HG02763 (cell line): ENCODE data around the gene ZNF443.
"Not testable (repeated sequence)": the region's sequence is repeated elsewhere in the genome, so short reads cannot be mapped to it uniquely, and the experiment has no call there.

Source experiments
- ATAC-seq: cut with Tn5 transposase; IDR thresholded peaks from one replicate; pipeline ENCODE4 v1.9.1; 2021; ENCODE audit warnings: mild to moderate bottlenecking, moderate library complexity; ENCODE audit not compliant: unreplicated experiment

Gene ZNF443

GRCh38 chr19:12440541-12441316 is at the start of gene ZNF443:
TSS of gene ZNF443 (minus strand) at chr19:12441021. CDS start at chr19:12440914, 107 bp downstream.
- peak; percentile 89 for ATAC-seq

GRCh38 chr19:12486265-12486783 is 45.5 kb upstream of the ZNF443 start:
- ATAC-seq, result not testable (repeated sequence)

- no peak for ATAC-seq
Observed at GRCh38 chr19:12485571-12485970, 44.8 kb upstream of the ZNF443 start.

GRCh38 chr19:12485052-12485416 is 44.2 kb upstream of the ZNF443 start:
- no peak for ATAC-seq

GRCh38 chr19:12484371-12485051 is 43.7 kb upstream of the ZNF443 start, which contains the start of gene ZNF709:
TSS of gene ZNF709 (minus strand) at chr19:12484816. CDS start at chr19:12484657, 159 bp downstream.
- ATAC-seq, result peak; percentile 96

- no peak for ATAC-seq
Observed at GRCh38 chr19:12484011-12484370, 43.2 kb upstream of the ZNF443 start.

- no peak for ATAC-seq
Observed at GRCh38 chr19:12482509-12482886, 41.7 kb upstream of the ZNF443 start.

GRCh38 chr19:12481781-12482508 is 41.1 kb upstream of the ZNF443 start:
- ATAC-seq, result no peak

- no peak for ATAC-seq
Observed at GRCh38 chr19:12478234-12478941, 37.6 kb upstream of the ZNF443 start.

GRCh38 chr19:12467651-12468050 is 26.8 kb upstream of the ZNF443 start:
- ATAC-seq, result not testable (repeated sequence)

GRCh38 chr19:12465211-12465610 is 24.4 kb upstream of the ZNF443 start:
- no peak for ATAC-seq

- ATAC-seq, result no peak
Observed at GRCh38 chr19:12464769-12465168, 23.9 kb upstream of the ZNF443 start.

GRCh38 chr19:12464139-12464538 is 23.3 kb upstream of the ZNF443 start:
- not testable (repeated sequence) for ATAC-seq

GRCh38 chr19:12453495-12453894 is 12.7 kb upstream of the ZNF443 start:
- ATAC-seq, result no peak

- no peak for ATAC-seq
Observed at GRCh38 chr19:12450844-12451243, 10.0 kb upstream of the ZNF443 start.

- ATAC-seq, result no peak
Observed at GRCh38 chr19:12448808-12449207, 8.0 kb upstream of the ZNF443 start.

- peak; percentile 26 for ATAC-seq
Observed at GRCh38 chr19:12439686-12440540, 908 bp downstream of the ZNF443 start.

- not testable (repeated sequence) for ATAC-seq
Observed at GRCh38 chr19:12430726-12431299, 10.0 kb downstream of the ZNF443 start.

GRCh38 chr19:12425888-12426274 is 14.9 kb downstream of the ZNF443 start:
- ATAC-seq, result no peak
